ENCODE measurements around the gene TTC7B. TPM values are rescaled to one million over a fixed set of nuclear protein-coding genes. Genes with fewer than 3 reads are reported as not detected.

Gene TTC7B
- total and polyA plus RNA-seq, 2 of the 13 experiments (the other 11 are each of a cell fraction or from before 2014, with no cell fraction given), result 1.3 to 3.2 TPM

DNA sequence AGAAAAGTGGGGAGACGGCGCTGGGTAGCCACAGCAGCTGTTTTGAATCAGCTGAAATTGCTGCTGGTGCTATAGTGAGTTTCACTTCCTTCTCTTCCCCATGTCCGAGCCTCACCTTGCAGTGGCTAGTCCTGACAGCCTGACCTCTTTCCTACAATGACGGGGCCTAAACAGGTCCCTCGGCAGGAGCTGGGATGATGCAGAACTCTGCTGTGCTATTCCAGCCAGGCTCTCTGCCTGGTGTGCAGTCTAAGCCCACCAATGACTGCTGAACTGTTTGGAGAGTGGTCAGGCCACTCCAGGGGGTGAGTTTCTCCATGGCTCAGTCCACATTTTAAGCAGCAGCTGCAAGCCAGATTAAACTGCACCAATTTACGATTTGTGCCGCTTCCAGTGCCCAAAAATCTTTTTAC lies 207.3 kb downstream of the TTC7B start:
- 66% methylated on average over 5 of the region's 7 CpGs for WGBS (ENCODE audit: low lambda C conversion rate)
- Histone ChIP-seq H3K4me3 (replicated peaks in 1 of 3; ENCODE audit: insufficient read depth in 1 of 3, low read depth in 2 of 3, low read length in 3 of 3) (no peak overlapping the region), H3K4me1 (ENCODE audit: insufficient read depth, low read length) (no peaks in the 10 kb centered on the region), H3K4me2 (ENCODE audit: low read depth, low read length) (no peak overlapping the region), H2AFZ (ENCODE audit: low read length) (no peak overlapping the region), H4K20me1 (ENCODE audit: insufficient read depth, low read length) (no peaks in the 10 kb centered on the region), H3K36me3 (replicated peaks in 1 of 2; ENCODE audit: control insufficient read depth in 1 of 2, insufficient read depth in 2 of 2, low read length in 2 of 2) (no peaks in the 10 kb centered on the region), H3K9ac (ENCODE audit: insufficient read depth, low read depth, low read length) (no peak overlapping the region), H3K27ac (ENCODE audit: extremely low read length, insufficient read depth, low read length) (no peak overlapping the region), H3K9me3 (ENCODE audit: low read length) (no peaks in the 10 kb centered on the region), H3K27me3 (ENCODE audit: control insufficient read depth in 1 of 2, insufficient read depth in 2 of 2, low read length in 2 of 2) (no peaks in the 10 kb centered on the region), H3K79me2 (ENCODE audit: insufficient read depth, low read length) (no peaks in the 10 kb centered on the region)
- POLR2A ChIA-PET, result no interaction called here
- FAIRE-seq (no peak), ATAC-seq (no peak), DNase-seq (ENCODE audit: low spot score) (no peak)
- intact Hi-C loops (cut with micrococcal nuclease; ENCODE audit: unreplicated experiment) (no loop called here), in situ Hi-C loops (cut with HindIII; ENCODE audit: extremely low pct_ligation_motif_present, low pct_unique_long_range_greater_than_20kb) (no loop called here)
- CTCF ChIA-PET (ENCODE audit: low intra/inter-chr PET ratio, low total read pairs), result no interaction called here
- BruUV-seq (replicated peaks), result no TSS peak
- TF ChIP-seq ATAD3A (CRISPR knock-in tag; IDR thresholded peaks at IDR 0.05) (no peak), RERE (CRISPR knock-in tag; IDR thresholded peaks at IDR 0.05; ENCODE audit: low read depth) (no peak), ZNF609 (CRISPR knock-in tag; IDR thresholded peaks at IDR 0.05; ENCODE audit: borderline replicate concordance) (no peak), ZNF562 (CRISPR knock-in tag; IDR thresholded peaks at IDR 0.05; ENCODE audit: borderline replicate concordance) (no peak), ZNF513 (CRISPR knock-in tag; conservative IDR thresholded peaks at IDR 0.05) (no peak)
- TF ChIP-seq, protein P1, sequence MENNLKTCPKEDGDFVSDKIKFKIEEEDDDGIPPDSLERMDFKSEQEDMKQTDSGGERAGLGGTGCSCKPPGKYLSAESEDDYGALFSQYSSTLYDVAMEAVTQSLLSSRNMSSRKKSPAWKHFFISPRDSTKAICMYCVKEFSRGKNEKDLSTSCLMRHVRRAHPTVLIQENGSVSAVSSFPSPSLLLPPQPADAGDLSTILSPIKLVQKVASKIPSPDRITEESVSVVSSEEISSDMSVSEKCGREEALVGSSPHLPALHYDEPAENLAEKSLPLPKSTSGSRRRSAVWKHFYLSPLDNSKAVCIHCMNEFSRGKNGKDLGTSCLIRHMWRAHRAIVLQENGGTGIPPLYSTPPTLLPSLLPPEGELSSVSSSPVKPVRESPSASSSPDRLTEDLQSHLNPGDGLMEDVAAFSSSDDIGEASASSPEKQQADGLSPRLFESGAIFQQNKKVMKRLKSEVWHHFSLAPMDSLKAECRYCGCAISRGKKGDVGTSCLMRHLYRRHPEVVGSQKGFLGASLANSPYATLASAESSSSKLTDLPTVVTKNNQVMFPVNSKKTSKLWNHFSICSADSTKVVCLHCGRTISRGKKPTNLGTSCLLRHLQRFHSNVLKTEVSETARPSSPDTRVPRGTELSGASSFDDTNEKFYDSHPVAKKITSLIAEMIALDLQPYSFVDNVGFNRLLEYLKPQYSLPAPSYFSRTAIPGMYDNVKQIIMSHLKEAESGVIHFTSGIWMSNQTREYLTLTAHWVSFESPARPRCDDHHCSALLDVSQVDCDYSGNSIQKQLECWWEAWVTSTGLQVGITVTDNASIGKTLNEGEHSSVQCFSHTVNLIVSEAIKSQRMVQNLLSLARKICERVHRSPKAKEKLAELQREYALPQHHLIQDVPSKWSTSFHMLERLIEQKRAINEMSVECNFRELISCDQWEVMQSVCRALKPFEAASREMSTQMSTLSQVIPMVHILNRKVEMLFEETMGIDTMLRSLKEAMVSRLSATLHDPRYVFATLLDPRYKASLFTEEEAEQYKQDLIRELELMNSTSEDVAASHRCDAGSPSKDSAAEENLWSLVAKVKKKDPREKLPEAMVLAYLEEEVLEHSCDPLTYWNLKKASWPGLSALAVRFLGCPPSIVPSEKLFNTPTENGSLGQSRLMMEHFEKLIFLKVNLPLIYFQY (CRISPR knock-in tag; IDR thresholded peaks at IDR 0.05; ENCODE audit: borderline replicate concordance), result no peak
